GM12878 (cell line): Measurements from ENCODE around the gene MXD4. TPM values are rescaled to one million over a fixed set of nuclear protein-coding genes. Genes with fewer than 3 reads are reported as not detected.

Source experiments
- BACH1 ChIP-seq: fragments of 450-650 bp; IDR thresholded peaks from 2 replicates; pipeline ENCODE4 v1.6.1; 2017; ENCODE audit warnings: mild to moderate bottlenecking, borderline replicate concordance
- BHLHE40 ChIP-seq, 2 experiments: fragments of 450-650 bp in 1 of 2; IDR thresholded peaks; 2 replicates each; pipeline ENCODE4 v1.6.1; 2011 to 2017; ENCODE audit warnings: low read depth in 2 of 2, borderline replicate concordance in 1 of 2, improper control_type of control experiment in 1 of 2, low read length in 1 of 2, mild to moderate bottlenecking in 1 of 2
- CREM ChIP-seq: IDR thresholded peaks from 2 replicates; pipeline ENCODE4 v1.6.1; 2014; ENCODE audit warnings: antibody characterized with exemption, low read depth
- DPF2 ChIP-seq: fragments of 450-650 bp; IDR thresholded peaks from 2 replicates; pipeline ENCODE4 v1.6.1; 2017; ENCODE audit warnings: mild to moderate bottlenecking
- FOXM1 ChIP-seq: IDR thresholded peaks from 2 replicates; pipeline ENCODE4 v1.6.1; 2012; ENCODE audit warnings: low read depth, mild to moderate bottlenecking, inconsistent platforms, low read length, moderate library complexity
- GATAD2B ChIP-seq: fragments of 450-650 bp; conservative IDR thresholded peaks from 2 replicates; pipeline ENCODE4 v1.6.1; 2017; ENCODE audit warnings: low read depth, mild to moderate bottlenecking, moderate library complexity
- HCFC1 ChIP-seq: fragments of 150-350 bp; IDR thresholded peaks from 2 replicates; pipeline ENCODE4 v1.6.1; 2014; ENCODE audit warnings: low read length
- IKZF1 ChIP-seq: fragments of 450-650 bp; conservative IDR thresholded peaks from 2 replicates; pipeline ENCODE4 v1.6.1; 2017; ENCODE audit warnings: antibody characterized with exemption, mild to moderate bottlenecking
- MTA2 ChIP-seq: fragments of 450-650 bp; IDR thresholded peaks from 2 replicates; pipeline ENCODE4 v1.6.1; 2016; ENCODE audit warnings: low read depth, mild to moderate bottlenecking, moderate library complexity
- NBN ChIP-seq: fragments of 450-650 bp; IDR thresholded peaks from 2 replicates; pipeline ENCODE4 v1.6.1; 2016
- NR2F1 ChIP-seq: fragments of 450-650 bp; conservative IDR thresholded peaks from 2 replicates; pipeline ENCODE4 v1.6.1; 2017; ENCODE audit warnings: mild to moderate bottlenecking
- POLR2AphosphoS2 ChIP-seq: IDR thresholded peaks from 2 replicates; pipeline ENCODE4 v1.6.1; 2011; ENCODE audit warnings: low read depth, mild to moderate bottlenecking, low read length, improper control_type of control experiment, moderate library complexity
- POLR2AphosphoS5 ChIP-seq: IDR thresholded peaks from 2 replicates; pipeline ENCODE4 v1.6.1; 2011; ENCODE audit warnings: mild to moderate bottlenecking, low read length, inconsistent platforms
- RAD51 ChIP-seq: fragments of 450-650 bp; IDR thresholded peaks from 2 replicates; pipeline ENCODE4 v1.6.1; 2016; ENCODE audit warnings: moderate library complexity, mild to moderate bottlenecking, inconsistent platforms
- RB1 ChIP-seq: fragments of 450-650 bp; formaldehyde crosslinking; IDR thresholded peaks from 2 replicates; pipeline ENCODE4 v1.6.1; 2017; ENCODE audit warnings: mild to moderate bottlenecking, borderline replicate concordance
- RFX5 ChIP-seq: IDR thresholded peaks from 2 replicates; pipeline ENCODE4 v1.6.1; 2011; ENCODE audit warnings: low read depth, low read length, improper control_type of control experiment
- SIN3A ChIP-seq: IDR thresholded peaks from 2 replicates; pipeline ENCODE4 v1.6.1; 2012; ENCODE audit warnings: low read depth, low read length, improper control_type of control experiment
- SIX5 ChIP-seq: IDR thresholded peaks from 2 replicates; pipeline ENCODE4 v1.6.1; 2011; ENCODE audit warnings: mild to moderate bottlenecking, low read depth, low read length, moderate library complexity; ENCODE audit not compliant: severe bottlenecking
- SP1 ChIP-seq: IDR thresholded peaks from one replicate; pipeline ENCODE4 v1.6.1; 2011; ENCODE audit warnings: low read depth, low read length
- ZBED1 ChIP-seq: IDR thresholded peaks from 2 replicates; pipeline ENCODE4 v1.6.1; 2016; ENCODE audit warnings: borderline replicate concordance
- ZNF622 ChIP-seq: fragments of 450-650 bp; IDR thresholded peaks from 2 replicates; pipeline ENCODE4 v1.6.1; 2017; ENCODE audit warnings: mild to moderate bottlenecking, inconsistent platforms
- polyA plus RNA-seq, 11 experiments: library from polyadenylated mRNA; depleted of rRNA in 4 of 11; unstranded in 6 of 11; stranded (reverse) in 5 of 11; fragments of >200 nt; fragmentation: Nextera tagmentation in 4 of 11; fragmentation: Illumina TruSeq in 1 of 11; extraction: Ambion mirVana in 4 of 11; extraction: Trizol in 1 of 11; gene quantifications; 1 replicate in 1 of 11; 2 replicates in 10 of 11; pipeline versions ENCODE4 v1.2.1 to v1.2.3, GENCODE V29; 2011 to 2016; ENCODE audit warnings: inconsistent platforms in 2 of 11, missing spikeins in 2 of 11, low read depth in 1 of 11
- total RNA-seq, 4 experiments: library from RNA; depleted of rRNA in 3 of 4; stranded (reverse); fragments of >200 nt in 3 of 4; fragmentation: Illumina TruSeq in 1 of 4; extraction: Trizol in 1 of 4; gene quantifications; 2 replicates each; pipeline versions ENCODE4 v1.2.1 to v1.2.3, GENCODE V29; 2013 to 2021
- TF ChIP-seq, protein P1 (sequence below): fragments of 450-650 bp; IDR thresholded peaks from 2 replicates; pipeline ENCODE4 v1.6.1; 2017; ENCODE audit warnings: low read depth, mild to moderate bottlenecking, moderate library complexity
- TF ChIP-seq, protein P2 (sequence below): IDR thresholded peaks from 2 replicates; pipeline ENCODE4 v1.6.1; 2011; ENCODE audit warnings: low read depth, mild to moderate bottlenecking, low read length, moderate library complexity, borderline replicate concordance; ENCODE audit errors: extremely low read depth
- TF ChIP-seq, protein P3 (sequence below): IDR thresholded peaks from 2 replicates; pipeline ENCODE4 v1.6.1; 2011; ENCODE audit warnings: borderline replicate concordance, low read depth, mild to moderate bottlenecking, moderate library complexity, mixed read lengths, low read length; ENCODE audit not compliant: insufficient read depth; ENCODE audit errors: extremely low read length
- TF ChIP-seq, protein P4 (sequence below): IDR thresholded peaks from 2 replicates; pipeline ENCODE4 v1.6.1; 2012; ENCODE audit warnings: low read depth, low read length, improper control_type of control experiment
- TF ChIP-seq, protein P5 (sequence below): fragments of 450-650 bp; conservative IDR thresholded peaks from 2 replicates; pipeline ENCODE4 v1.6.1; 2017; ENCODE audit warnings: mild to moderate bottlenecking, moderate library complexity

The MXD4 gene
- total and polyA plus RNA-seq, 10 of the 15 experiments (the other 5 are each of a cell fraction or from before 2014, with no cell fraction given) = 0.21 to 25.6 (median 5.2) TPM

DNA sequence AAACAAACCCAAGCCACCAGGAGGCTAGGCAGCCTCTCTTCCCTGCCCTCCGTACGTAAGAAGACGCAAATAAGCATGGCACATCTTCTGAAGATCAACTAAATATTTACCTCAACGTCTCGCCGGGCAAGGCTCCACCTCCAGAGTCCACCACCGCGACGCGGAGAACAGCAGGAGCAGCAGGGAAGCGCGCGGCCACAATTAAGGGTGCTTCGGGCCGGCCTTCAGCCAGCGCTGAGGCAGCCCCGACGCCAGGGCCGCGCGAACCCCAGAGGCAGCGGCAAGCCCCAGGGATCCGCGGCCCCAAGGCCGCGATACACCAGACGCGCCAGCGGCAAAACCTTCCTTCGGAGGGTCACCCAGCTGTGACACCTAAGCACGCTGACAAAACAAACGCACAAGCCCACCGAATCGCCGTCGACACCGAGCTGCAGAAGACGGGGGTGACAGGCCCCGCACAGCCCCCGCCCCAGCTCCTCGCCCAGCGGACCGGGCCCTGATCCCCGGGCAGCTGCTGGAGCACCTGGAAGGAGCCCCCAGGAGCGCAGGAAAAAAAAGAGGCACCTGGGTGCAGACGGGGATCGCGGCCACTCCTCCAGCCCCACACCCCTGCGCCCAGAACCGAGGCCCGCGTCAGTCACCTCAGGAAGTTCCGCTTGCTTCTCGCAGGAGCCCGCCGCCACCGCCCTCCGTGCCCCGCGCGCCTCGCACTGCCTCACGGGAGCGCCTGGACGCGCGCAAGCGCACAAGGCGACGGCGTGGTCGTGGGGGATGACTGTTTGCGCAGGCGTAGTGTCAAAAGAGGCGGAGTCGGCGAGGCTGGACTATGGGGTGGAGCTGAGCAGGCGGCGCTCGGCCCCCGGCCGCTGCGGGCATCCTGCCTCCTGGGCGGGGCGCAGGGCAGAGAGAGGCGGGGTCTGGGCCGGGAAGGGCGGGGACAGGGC is 20.2 kb downstream of the MXD4 start, which contains the start of the genes HAUS3 and POLN (continued):
- peak; percentile 34; the same call in 1 of the 2 replicates for TF ChIP-seq DPF2
- TF ChIP-seq BACH1 = peak; percentile 63; the same call in 1 of the 2 replicates
- TF ChIP-seq SIN3A = peak; percentile 89
- TF ChIP-seq, protein P1, sequence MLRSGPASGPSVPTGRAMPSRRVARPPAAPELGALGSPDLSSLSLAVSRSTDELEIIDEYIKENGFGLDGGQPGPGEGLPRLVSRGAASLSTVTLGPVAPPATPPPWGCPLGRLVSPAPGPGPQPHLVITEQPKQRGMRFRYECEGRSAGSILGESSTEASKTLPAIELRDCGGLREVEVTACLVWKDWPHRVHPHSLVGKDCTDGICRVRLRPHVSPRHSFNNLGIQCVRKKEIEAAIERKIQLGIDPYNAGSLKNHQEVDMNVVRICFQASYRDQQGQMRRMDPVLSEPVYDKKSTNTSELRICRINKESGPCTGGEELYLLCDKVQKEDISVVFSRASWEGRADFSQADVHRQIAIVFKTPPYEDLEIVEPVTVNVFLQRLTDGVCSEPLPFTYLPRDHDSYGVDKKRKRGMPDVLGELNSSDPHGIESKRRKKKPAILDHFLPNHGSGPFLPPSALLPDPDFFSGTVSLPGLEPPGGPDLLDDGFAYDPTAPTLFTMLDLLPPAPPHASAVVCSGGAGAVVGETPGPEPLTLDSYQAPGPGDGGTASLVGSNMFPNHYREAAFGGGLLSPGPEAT = no peak
- TF ChIP-seq CREM = 0 out of 2 replicates have a peak, but pooled peaks have one; percentile 7
- TF ChIP-seq RAD51 = no peak
- peak; percentile 74 for TF ChIP-seq POLR2AphosphoS5
- TF ChIP-seq SIX5 = peak; percentile 28
- TF ChIP-seq RFX5 = no peak
- no peak for TF ChIP-seq ZNF622
- no peak for TF ChIP-seq FOXM1
- peak; percentile 55; the same call in 1 of the 2 replicates for TF ChIP-seq POLR2AphosphoS2
- TF ChIP-seq IKZF1 = peak; percentile 87; the same call in 1 of the 2 replicates
- TF ChIP-seq, protein P2, sequence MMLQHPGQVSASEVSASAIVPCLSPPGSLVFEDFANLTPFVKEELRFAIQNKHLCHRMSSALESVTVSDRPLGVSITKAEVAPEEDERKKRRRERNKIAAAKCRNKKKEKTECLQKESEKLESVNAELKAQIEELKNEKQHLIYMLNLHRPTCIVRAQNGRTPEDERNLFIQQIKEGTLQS = no peak
- TF ChIP-seq RB1 = peak; percentile 25; the same call in 1 of the 2 replicates
- TF ChIP-seq NR2F1 = no peak; the same call in none of the 2 replicates
- TF ChIP-seq SP1 = peak; percentile 42
- TF ChIP-seq, protein P3, sequence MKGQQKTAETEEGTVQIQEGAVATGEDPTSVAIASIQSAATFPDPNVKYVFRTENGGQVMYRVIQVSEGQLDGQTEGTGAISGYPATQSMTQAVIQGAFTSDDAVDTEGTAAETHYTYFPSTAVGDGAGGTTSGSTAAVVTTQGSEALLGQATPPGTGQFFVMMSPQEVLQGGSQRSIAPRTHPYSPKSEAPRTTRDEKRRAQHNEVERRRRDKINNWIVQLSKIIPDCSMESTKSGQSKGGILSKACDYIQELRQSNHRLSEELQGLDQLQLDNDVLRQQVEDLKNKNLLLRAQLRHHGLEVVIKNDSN = no peak
- no peak for TF ChIP-seq MTA2
- peak; percentile 57 for TF ChIP-seq HCFC1
- TF ChIP-seq GATAD2B = peak; percentile 86
- TF ChIP-seq, protein P4, sequence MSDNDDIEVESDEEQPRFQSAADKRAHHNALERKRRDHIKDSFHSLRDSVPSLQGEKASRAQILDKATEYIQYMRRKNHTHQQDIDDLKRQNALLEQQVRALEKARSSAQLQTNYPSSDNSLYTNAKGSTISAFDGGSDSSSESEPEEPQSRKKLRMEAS = peak; percentile 47
- no peak for TF ChIP-seq ZBED1
- TF ChIP-seq BHLHE40 (IDR thresholded peaks at IDR 0.05; ENCODE audit: borderline replicate concordance in 1 of 2, low read depth in 2 of 2, low read length in 1 of 2) = peak in 1 of 2 experiments; percentile 38; a peak in 2 of 4 replicates
- peak; percentile 69; the same call in 1 of the 2 replicates for TF ChIP-seq NBN
- TF ChIP-seq, protein P5, sequence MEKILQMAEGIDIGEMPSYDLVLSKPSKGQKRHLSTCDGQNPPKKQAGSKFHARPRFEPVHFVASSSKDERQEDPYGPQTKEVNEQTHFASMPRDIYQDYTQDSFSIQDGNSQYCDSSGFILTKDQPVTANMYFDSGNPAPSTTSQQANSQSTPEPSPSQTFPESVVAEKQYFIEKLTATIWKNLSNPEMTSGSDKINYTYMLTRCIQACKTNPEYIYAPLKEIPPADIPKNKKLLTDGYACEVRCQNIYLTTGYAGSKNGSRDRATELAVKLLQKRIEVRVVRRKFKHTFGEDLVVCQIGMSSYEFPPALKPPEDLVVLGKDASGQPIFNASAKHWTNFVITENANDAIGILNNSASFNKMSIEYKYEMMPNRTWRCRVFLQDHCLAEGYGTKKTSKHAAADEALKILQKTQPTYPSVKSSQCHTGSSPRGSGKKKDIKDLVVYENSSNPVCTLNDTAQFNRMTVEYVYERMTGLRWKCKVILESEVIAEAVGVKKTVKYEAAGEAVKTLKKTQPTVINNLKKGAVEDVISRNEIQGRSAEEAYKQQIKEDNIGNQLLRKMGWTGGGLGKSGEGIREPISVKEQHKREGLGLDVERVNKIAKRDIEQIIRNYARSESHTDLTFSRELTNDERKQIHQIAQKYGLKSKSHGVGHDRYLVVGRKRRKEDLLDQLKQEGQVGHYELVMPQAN = peak; percentile 98
